ENCODE measurements around the gene TLX3. TPM values are rescaled to one million over a fixed set of nuclear protein-coding genes. Genes with fewer than 3 reads are reported as not detected.

TLX3 gene
- total RNA-seq, 1 experiment from 2014 or later: not detected

GRCh38 chr5:171311322-171312077, 2.5 kb downstream of the TLX3 start:
- WGBS (ENCODE audit: extremely low coverage, insufficient read length, low lambda C conversion rate): no CpG with 5 or more reads among the region's 74 CpGs
- H2AK5ac ChIP-seq (ENCODE audit: insufficient read length, low read length): no peak overlapping the region
- no peak overlapping the region for H4K8ac ChIP-seq (replicated peaks; ENCODE audit: insufficient read length, low read depth, low read length)
- H3K9me3 ChIP-seq (ENCODE audit: control insufficient read depth, low read depth, low read length): no peaks in the 10 kb centered on the region
- H3K27me3 Mint-ChIP-seq (ENCODE audit: low read depth): peaks cover 98% of the 10 kb centered on the region
- no peak overlapping the region for H3K23ac ChIP-seq (ENCODE audit: insufficient read length, low read depth, low read length)
- H2AFZ ChIP-seq (ENCODE audit: low read length): no peak overlapping the region
- no peak overlapping the region for H3K27ac ChIP-seq (ENCODE audit: insufficient read length, low read depth, low read length)
- H4K91ac ChIP-seq (ENCODE audit: insufficient read length, low read depth, low read length): no peak overlapping the region
- peak overlapping the region; percentile 60 for H3K4me2 ChIP-seq (ENCODE audit: insufficient read depth, insufficient read length, low read length)
- H3K4me1 Mint-ChIP-seq: peaks cover 18 to 54% of the 10 kb centered on the region in 2 experiments
- no peak overlapping the region for H3K27ac Mint-ChIP-seq
- H3K56ac ChIP-seq (ENCODE audit: insufficient read length, low read depth, low read length): no peak overlapping the region
- DNase-seq: peak; percentile 78
- no peak overlapping the region for H3T11ph ChIP-seq (ENCODE audit: low read length)
- no peaks in the 10 kb centered on the region for H3K79me1 ChIP-seq (ENCODE audit: insufficient read depth, low read depth, low read length, poor library complexity, severe bottlenecking)
- no peaks in the 10 kb centered on the region for H3K79me2 ChIP-seq (ENCODE audit: insufficient read depth, low read length)
- no peaks in the 10 kb centered on the region for H3K4me1 ChIP-seq (ENCODE audit: insufficient read depth, low read length)
- peaks cover 95% of the 10 kb centered on the region for H3K27me3 ChIP-seq (ENCODE audit: insufficient read depth, low read length)
- peak overlapping the region; percentile 44 to 74 for H3K4me3 Mint-ChIP-seq
- H2BK120ac ChIP-seq (ENCODE audit: low read depth, low read length, poor library complexity, severe bottlenecking): no peak overlapping the region
- peaks cover 0 to 1% (median 0%) of the 10 kb centered on the region in 3 experiments; a peak in 1 of 7 replicates for H3K36me3 Mint-ChIP-seq (ENCODE audit: insufficient read depth in 1 of 3, low read depth in 3 of 3)
- peaks cover 5 to 11% of the 10 kb centered on the region in 2 experiments; a peak in 4 of 5 replicates for H3K9me3 Mint-ChIP-seq
- no peak overlapping the region for H3K18ac ChIP-seq (ENCODE audit: insufficient read length, low read depth, low read length)
- no peak overlapping the region for H3K9ac ChIP-seq (ENCODE audit: extremely low read depth, insufficient read length, low read length)
- peaks cover 10% of the 10 kb centered on the region for H3K23me2 ChIP-seq (ENCODE audit: insufficient read length, low read depth, low read length, poor library complexity, severe bottlenecking)
- no peak overlapping the region for H2BK20ac ChIP-seq (ENCODE audit: low read depth, low read length, poor library complexity, severe bottlenecking)
- no peak overlapping the region for H4K5ac ChIP-seq (ENCODE audit: insufficient read length, low read depth, low read length)
- no peaks in the 10 kb centered on the region for H4K20me1 ChIP-seq (ENCODE audit: control insufficient read depth, insufficient read depth, insufficient read length)
- H2BK15ac ChIP-seq (ENCODE audit: low read depth, low read length): no peak overlapping the region
- H2BK5ac ChIP-seq (ENCODE audit: insufficient read length, low read length): no peak overlapping the region
- TF ChIP-seq CTCF (conservative IDR thresholded peaks at IDR 0.05): no peak
- no peak overlapping the region for H3K14ac ChIP-seq (ENCODE audit: insufficient read depth, low read length)
- no peak overlapping the region for H2BK12ac ChIP-seq (ENCODE audit: insufficient read length, low read depth, low read length)
- H3K4ac ChIP-seq (ENCODE audit: low read depth, low read length): no peak overlapping the region
